HG03159 (cell line): ENCODE measurements around the gene NHS.

Experiments
- ATAC-seq: cut with Tn5 transposase; IDR thresholded peaks from one replicate; pipeline ENCODE4 v1.9.1; 2021; ENCODE audit warnings: mild to moderate bottlenecking, moderate library complexity; ENCODE audit not compliant: unreplicated experiment

The NHS gene

DNA sequence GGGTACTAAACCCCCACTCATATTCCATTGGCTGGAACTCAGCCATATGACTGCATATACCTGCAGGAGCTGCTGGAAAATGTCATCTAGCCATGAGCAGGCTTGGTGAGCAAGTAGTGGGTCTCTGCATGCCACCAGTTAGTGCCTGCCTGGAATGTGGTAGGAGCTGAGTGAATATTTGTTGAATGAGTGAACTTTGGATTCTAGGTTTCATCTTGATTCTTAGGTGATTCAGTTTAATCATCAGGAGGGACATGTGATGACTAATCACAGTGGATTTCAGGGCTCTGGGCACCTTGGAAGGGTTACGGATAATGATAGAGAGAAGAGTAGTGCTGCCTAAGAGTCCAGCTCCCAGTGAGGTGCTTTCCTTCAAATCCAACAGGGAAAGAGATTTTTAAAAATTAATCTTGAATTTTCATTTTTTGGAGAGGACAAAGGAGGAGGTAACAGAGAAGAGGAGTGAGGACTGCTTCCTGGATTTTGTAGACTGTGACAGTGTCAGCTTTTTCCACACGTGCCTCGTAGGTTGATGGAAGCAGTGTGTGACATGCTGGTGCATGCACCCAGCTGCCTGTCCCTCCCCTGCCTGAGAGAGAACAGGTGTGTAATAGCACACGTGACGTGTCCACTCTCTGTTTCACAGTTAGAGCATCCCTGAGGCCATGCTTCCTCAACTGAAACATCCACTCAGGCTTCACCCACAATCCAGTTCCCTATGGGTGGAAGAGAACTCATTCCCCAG, 30.4 kb downstream of the NHS start:
- ATAC-seq, result no peak

DNA sequence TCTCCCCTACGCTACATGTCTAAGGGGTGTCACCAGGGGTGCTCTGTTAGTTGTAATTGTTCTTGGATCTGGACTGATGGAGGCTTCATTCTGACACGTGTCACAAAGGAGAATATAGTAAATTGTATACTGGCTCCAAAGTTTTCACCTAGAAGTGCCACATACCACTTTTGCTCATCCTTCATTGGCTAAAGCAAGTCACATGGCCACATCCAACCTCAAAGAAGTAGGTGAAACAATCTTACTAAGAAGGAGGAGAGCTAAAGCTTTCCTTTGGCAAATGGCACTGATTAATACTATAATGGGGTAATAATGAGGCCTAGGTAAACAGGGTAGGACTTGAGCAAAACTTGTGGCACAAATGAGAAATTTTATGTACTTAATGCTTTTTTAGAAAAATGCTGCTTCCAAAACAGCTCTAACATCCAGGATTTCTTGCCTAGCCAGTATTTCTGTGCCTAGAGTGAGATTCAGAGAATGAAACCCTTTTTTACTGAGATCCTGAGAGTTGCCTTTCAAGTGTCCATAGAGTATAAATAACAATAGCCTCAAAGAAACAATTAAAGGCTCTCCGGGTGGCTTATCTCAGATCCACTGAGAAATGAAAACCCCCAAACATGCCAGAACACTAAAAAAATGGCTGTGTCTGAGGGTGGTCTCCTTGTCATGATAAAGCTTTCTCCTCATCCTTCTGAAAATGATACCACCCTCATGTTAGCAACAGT, 34.7 kb downstream of the NHS start:
- ATAC-seq, result no peak

DNA sequence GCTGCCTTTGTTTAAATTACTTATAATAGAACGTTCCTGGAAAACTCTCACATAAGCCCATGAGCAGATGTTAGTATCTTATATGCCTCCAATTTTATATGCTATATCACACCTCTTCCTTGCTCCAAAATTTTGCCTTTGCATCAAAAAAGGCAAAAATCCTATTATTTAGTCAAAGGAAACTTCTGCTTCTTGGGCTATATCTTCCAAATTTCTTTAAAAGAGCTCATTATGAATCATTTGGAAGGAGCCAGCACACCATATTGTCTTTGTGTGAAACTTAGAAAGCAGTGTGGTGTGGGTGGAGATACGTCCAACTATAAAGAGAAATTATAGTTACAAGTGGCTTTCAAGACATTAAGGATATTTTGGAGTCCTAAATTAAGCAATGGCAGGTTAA, 35.7 kb downstream of the NHS start:
- no peak for ATAC-seq

DNA sequence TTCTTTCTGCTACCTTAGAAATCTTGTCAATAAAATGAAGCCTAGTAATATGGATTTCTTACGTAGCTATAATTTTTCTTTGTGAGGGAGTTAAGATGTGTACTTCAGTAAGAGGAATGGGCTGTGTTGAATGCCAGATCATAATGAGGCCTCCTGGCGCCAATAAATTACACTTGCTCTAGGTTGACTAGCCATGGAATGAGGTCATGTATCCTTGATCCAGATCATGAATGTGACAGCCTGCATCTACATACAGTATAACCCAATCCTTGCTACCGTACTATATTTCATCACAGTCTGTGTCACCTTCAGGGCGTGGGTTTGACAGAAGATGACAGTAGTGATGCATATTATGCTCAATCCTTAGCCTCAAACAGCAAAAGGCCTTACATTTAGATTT, 36.2 kb downstream of the NHS start:
- ATAC-seq, result no peak

DNA sequence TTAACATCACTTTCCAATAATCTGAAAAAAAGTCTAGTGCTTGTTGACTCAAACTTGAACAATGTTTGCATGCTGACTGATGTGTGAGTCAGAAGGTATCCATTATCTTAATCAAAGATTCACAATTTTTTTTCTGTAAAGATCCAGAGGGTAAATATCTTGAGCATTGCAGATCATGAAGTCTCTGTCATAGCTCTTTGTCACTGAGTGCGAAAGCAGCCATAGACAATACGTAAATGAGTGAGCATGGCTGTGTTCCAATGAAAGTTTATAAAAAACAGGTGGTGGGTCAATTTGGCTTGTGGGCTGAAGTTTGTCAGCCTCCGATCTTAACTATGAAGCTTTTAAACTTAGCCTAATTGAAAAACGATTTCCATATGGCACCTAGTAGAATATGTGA, 37.7 kb downstream of the NHS start:
- ATAC-seq, result no peak

DNA sequence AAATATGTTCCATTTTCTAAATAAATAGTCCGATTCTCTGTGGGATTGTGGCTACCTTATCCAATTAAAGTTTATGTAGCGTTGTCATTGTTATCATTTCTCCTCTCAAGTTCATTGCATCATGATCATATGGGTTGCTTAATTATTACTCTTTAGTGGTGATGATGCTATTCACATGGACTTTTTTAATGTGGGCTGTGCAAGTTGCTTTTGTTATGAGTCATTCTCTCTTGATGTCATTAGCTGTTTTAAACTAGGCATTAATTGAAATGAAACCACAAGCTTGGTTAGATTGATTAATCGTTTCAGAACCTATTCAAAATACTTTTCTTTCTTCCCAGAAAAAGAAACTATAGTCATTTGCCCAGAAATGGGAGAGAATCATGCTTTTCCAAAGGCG, 38.2 kb downstream of the NHS start:
- ATAC-seq, result no peak

DNA sequence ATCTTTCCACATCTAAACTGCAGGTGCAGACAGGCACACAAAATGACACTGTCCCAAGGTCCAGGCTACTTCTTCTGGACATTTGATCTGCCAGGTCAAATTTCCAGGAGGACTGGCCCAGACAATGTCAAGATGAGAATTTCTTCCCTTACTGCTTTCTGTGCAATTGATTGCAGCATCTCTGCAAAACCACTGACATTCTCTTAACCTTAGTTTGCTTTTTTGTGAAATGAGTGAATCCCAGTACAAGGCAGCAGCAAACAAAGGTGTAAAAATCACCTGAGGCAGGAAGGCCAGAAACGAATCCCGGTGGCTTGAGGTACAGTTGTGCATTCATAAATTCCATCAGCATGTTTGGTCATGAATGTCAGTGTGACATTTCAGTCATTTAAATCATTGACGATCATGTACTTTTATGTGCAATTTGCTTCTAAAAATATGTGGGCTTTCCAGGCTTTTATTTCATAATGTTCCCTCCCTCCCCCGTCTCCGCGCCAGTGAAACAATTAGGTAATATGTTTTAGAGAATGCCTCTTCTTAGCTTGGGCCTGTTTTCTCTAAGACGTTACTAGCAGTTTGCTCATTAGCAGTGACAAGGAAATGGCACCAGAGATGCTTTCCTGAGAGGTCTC, 39.1 kb downstream of the NHS start:
- ATAC-seq, result no peak

DNA sequence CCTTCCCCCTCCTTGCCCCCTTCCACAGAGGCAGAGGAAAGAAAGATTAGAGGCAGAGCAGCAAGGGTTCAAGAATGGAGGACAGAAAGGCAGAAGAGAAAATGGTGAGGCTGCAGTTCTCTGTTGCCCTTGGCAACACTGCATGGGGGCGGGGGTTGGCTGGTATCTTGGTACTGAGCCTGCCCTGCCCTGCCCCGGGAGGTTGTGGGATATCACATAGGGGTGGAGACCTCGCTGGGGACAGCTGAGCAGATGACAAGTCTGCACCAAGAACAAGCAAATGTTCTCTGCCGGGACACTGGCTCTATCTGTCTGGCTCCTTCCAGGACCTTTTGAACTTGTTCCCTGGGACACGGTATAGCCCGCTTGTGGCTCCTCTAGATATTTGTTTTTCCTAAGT, 39.8 kb downstream of the NHS start:
- no peak for ATAC-seq

DNA sequence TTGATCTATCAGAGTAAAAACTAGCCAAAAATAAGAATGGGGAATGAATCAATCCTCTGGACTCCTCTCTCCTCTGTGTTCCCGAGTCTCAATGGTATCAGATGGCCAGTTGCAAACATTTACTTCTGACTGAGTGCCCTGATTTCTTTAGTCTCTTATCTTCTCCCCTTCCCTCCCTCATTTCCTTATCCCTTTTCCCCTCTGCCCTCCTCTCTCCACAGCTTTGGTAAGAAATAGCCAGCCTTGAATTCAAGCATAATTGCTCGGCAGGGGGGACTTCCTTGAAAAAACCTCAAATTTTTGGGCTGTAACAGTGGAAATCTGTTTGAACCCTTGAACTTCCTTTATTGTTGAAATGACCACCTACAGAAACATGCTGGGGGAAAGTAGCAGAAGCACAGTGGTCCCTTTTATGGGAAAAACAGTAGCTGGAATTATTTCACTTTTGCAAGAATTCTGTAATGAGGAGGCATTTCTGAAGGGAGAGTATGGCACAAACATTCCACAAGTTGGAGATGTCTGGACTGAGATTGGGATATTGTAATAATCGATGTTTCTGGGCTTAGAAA, 40.3 kb downstream of the NHS start:
- ATAC-seq, result no peak

DNA sequence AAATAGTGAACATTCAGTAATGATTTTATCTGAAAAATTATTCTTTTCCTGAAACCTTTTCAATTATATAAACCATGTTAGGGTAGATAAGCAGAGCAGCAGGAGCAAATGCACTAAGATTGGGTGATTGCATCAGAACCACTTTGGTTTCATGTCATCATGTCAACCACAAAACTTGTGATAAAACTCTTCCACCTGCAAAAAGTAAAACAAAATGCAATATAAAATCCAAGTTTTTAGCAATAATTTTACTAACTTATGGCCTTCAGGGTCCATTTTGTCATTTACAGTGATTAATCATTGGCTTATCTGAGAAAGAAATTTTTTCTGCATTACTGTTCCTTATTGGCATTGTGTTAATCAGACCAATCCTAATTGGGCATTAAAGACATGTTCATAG, 42.4 kb downstream of the NHS start:
- no peak for ATAC-seq

DNA sequence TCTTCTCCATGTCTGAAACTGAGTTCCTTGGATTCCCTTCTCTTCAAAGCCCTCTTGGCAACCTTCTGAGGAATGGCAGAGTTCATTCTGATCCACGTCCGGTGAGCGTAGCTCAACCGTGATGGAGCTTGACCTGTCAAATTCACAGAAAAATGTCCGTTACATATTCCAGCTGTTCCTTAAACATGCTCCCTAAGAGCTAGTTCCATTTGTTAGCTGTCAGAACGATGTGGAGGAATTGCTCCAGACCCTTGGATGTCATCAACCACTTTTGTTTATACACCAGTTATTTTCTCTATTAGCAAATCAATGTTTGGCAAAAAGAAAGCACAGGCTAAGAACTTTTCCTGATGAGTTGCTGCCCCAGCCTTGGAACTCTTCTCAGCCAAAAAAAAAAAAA, 50.1 kb downstream of the NHS start:
- ATAC-seq, result no peak

DNA sequence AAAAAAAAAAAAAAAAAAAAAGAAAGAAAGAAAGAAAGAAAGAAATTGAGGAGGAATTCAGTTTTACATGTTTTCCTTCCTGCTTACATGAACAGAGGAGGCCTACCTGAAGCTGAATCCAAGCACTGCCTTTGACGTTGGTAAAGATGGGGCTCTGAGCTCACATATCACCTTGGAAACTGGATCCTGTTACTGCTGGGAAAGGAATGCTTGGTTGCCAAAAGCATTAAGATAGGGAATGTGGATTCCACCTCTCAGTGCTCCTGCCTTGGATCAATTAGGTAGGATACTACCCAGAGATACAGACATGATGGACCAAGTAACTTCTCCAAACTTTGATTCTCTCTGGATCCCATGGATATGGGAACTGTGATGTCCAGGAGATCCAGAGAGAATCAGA, 50.6 kb downstream of the NHS start:
- no peak for ATAC-seq

DNA sequence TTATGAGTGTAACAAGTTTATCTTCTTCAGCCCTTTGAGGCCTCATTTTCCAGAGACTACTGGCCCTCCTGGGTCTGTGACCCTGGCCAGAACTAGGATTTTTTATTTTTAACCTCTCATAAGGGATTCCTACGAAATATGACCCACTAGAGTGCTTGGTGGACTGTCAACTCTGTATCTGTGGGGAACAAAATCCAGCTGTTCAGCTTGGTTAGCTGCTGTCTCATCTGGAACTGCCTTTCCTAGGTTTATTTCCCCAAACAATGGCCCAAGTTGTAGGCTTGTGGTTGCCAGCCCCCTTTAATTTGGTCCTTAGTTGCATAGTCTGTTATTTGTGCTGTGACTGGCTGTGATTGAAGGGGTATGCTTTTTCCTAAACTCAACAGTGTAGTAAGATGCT, 56.2 kb downstream of the NHS start:
- no peak for ATAC-seq

DNA sequence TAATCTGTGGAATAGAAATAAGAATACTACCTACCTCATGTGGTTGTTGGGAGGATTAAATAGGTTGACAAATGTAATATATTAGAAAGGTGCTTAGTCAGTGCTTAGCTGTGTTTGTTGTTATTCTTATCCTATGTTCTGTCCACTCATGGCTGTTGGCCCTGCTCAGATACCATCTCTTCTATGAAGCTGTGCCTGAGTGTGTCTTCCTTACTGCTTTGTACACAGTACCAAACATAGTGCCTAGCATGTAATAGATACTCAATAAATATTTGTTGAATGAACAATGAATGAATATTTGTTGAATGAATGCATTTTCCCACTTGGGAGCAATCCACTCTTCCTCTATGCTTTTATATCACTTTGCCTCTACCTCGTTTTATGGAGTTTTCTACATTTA, 57.2 kb downstream of the NHS start:
- ATAC-seq, result no peak

DNA sequence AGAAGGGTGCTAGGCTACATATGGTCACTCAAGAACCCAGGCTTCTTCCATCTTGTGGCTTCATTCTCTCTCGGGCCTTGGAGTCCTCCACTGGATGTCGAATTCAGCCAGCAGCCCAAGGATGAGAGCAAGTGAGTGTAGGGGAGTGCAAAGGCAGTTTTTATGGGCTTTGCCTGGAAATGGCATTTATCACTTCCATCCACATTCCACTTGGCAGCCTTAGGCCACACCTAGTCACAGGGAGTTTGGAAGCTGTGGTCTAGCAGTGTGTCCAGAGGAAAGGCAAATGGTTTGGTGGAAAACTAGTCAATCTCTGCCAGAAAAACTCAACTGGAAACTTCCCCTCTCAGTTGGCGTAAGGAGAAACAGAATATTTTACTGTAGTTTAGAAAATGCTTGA, 59.0 kb downstream of the NHS start:
- no peak for ATAC-seq

DNA sequence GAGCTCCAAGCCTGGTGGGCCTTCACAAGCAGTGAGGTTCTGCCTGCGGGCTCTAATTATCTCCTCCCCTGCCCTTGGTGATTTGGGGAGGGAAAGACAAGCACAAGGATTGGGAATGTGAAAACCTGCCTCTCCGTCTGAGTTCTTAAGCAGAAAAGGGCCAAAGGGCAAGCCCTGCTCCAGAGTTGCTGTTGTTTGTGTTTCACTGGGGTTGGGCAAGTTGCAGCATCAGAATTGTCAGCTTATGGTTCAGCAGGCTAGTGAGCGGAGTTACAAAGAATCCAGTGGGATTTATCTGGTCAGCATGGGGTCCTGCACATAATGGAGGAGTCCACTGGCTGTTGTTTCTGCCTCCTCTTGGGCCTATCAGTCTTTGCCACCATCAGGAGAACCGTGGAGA, 60.5 kb downstream of the NHS start:
- no peak for ATAC-seq

DNA sequence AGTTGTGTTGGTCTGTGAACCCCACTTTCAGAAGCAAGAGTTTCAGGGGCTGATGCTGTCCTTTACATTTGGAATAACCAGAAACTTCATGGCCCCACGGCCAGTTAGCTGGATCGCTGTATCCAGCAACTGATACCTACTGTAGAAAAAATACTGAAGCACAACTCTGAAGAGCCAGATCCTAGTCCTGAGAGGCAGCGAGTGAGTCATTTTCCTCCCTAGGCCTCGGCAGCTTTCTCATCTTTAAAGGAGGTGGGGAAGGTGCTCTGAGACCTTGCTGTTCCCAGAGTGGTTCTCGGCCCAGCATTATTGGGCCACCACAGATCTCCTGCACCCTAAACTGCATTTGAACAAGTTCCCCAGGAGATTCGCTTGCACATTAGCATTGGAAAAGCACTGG, 63.2 kb downstream of the NHS start:
- ATAC-seq, result no peak

DNA sequence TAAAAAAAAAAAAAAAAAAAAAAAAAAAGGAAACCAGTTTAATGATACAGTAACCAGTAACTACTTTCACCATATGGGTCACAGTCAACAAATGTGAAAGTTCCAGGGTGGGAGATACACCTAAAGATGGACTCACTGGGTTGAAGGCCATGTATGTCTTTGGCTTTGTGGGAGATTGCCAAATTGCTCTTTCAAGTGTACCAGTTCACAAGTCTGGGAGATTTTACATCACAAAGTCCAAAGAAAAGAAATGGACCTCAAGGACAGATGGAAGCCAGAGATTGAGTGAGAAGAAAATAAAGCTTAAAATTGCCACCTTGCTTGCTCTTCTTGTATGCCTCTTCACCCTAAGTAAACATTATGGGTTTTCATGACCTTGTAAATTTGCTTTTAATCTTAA, 65.3 kb downstream of the NHS start:
- ATAC-seq, result no peak

DNA sequence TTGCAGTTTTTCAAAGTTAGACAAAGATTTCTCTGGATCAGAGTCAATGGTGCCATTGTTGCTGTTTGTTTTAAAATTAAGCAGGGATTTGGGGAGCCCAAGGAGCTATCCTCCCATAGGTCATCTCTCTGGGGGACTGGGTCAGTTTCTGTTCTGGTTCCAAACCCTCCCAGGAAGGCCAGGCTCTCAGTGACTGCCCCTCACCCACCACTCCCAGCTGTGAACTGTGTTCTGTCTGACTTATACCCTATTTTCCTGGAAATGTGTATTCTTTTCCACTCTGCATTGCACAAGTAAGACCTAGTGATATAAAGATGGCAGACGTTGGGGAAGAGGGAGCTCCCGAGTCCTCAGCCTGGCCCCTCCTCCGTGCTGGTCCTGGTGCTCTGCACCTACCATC, 65.8 kb downstream of the NHS start:
- ATAC-seq, result no peak

DNA sequence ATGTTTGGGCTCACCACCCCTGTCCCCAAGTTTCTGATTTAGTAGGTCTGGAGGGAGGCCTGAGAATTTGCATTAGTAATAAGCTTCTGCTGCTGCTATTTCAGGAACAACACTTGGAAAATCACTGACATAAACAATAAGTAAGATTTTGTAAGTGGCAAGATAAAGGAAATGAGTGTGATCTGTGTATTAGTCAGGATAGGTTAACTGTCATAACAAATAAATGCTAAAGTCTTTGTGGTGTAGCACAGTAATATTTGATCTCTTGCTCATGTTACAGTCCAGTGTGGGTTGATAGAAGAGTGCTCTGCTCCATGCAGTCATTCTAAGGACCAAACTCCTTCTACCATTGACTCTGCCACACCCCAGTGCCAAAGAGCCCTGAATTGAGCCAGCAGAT, 67.0 kb downstream of the NHS start:
- ATAC-seq, result no peak

DNA sequence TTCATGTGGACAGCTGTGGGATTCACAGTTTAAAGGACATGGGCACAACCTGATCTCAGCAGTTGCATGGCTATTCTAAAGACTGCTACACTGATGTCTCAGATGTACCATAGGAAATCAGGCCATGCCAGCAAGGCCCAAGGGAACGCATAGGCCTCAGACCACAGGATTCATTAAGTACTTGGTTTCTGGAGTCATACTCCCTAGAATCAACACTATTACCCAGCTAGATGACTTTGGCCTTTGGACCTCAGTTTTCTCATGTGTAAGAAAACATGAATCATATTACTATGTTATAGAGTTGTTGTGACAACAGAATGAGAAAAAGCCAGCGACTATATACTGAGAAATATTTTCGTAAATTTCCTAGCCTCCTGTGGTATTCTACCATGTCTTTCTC, 67.9 kb downstream of the NHS start:
- no peak for ATAC-seq

DNA sequence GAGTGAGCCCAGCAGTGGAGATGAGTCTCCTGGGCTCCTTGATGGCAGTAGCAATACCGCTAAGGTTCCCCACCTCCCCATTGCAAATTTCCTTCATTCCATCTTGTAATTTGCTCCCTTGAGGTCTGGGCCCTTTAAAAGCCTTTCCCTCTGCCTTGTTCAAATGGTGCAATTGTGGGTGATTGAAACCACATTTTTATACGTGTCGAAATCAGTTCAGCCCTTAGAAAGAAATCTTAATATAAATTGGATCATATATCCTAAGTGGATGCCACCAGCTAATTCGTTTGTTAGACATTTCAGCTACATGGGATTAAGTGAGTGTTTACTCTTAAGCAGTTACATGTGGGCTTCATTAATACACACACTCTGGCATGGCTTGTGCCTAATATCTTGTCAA, 68.6 kb downstream of the NHS start:
- no peak for ATAC-seq
